ENCODE measurements around the gene KCNQ1.

The KCNQ1 gene

GRCh38 chr11:2701230-2701629 is 256.4 kb downstream of the KCNQ1 start:
- H3K9me3 ChIP-seq (ENCODE audit: control insufficient read depth, insufficient read depth, low read length), result no peaks in the 10 kb centered on the region
- peaks cover 52% of the 10 kb centered on the region for H3K27me3 ChIP-seq (ENCODE audit: control insufficient read depth, insufficient read depth, low read length)
- H3K4me3 ChIP-seq (ENCODE audit: low read depth, low read length), result no peak overlapping the region
- H3K36me3 ChIP-seq (ENCODE audit: control insufficient read depth, insufficient read depth, low read length), result no peaks in the 10 kb centered on the region
- H3K9ac ChIP-seq (ENCODE audit: low read depth, low read length), result no peak overlapping the region
- no peak overlapping the region for H3K27ac ChIP-seq (ENCODE audit: low read depth, low read length)
- H3K4me1 ChIP-seq (ENCODE audit: control insufficient read depth, insufficient read depth, low read length), result peaks cover 47% of the 10 kb centered on the region

- H3K4me3 ChIP-seq (ENCODE audit: low read depth, low read length), result no peak overlapping the region
- peaks cover 39% of the 10 kb centered on the region for H3K4me1 ChIP-seq (ENCODE audit: control insufficient read depth, insufficient read depth, low read length)
- H3K27ac ChIP-seq (ENCODE audit: low read depth, low read length), result no peak overlapping the region
- no peak overlapping the region for H3K9ac ChIP-seq (ENCODE audit: low read depth, low read length)
- H3K36me3 ChIP-seq (ENCODE audit: control insufficient read depth, insufficient read depth, low read length), result no peaks in the 10 kb centered on the region
- peaks cover 59% of the 10 kb centered on the region for H3K27me3 ChIP-seq (ENCODE audit: control insufficient read depth, insufficient read depth, low read length)
- H3K9me3 ChIP-seq (ENCODE audit: control insufficient read depth, insufficient read depth, low read length), result no peaks in the 10 kb centered on the region
Measured at GRCh38 chr11:2701898-2702434, 257.2 kb downstream of the KCNQ1 start.

DNA sequence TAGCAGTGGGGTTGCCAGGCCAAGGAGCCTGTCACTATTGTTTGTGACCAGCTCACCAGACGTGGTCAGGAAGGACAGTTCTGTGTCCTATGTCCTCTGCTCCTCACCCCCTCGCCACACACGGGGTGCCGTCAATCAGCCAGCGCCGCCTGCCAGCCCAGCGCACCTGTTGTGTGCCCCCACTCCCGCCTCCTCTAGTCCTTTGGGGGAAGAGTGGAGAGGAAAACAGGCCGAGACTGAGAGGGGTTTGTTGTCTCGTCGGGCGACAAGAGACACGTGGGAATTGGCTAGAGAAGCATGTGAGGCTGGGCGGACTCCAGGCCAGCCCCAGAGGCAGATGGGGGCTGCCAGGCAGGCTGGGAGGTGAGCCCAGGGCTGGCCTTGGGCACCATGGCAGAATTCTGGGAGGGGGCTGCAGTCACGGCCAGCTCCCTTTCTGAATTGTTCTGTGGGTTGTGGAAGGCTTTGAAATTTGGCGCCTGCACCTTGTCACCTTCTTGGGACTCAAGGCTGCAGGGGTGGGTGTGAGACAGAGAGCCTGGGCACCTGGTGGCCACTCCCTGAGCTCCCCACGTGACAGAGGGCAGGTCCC is 258.1 kb downstream of the KCNQ1 start:
- Histone ChIP-seq H3K9ac (ENCODE audit: low read depth, low read length) (no peak overlapping the region), H3K27ac (ENCODE audit: low read depth, low read length) (no peak overlapping the region), H3K9me3 (ENCODE audit: control insufficient read depth, insufficient read depth, low read length) (no peaks in the 10 kb centered on the region), H3K4me3 (ENCODE audit: low read depth, low read length) (no peak overlapping the region), H3K4me1 (ENCODE audit: control insufficient read depth, insufficient read depth, low read length) (peaks cover 30% of the 10 kb centered on the region), H3K27me3 (ENCODE audit: control insufficient read depth, insufficient read depth, low read length) (peaks cover 68% of the 10 kb centered on the region), H3K36me3 (ENCODE audit: control insufficient read depth, insufficient read depth, low read length) (no peaks in the 10 kb centered on the region)

- H3K36me3 ChIP-seq (ENCODE audit: control insufficient read depth, insufficient read depth, low read length), result no peaks in the 10 kb centered on the region
- peaks cover 25% of the 10 kb centered on the region for H3K4me1 ChIP-seq (ENCODE audit: control insufficient read depth, insufficient read depth, low read length)
- no peak overlapping the region for H3K9ac ChIP-seq (ENCODE audit: low read depth, low read length)
- no peak overlapping the region for H3K4me3 ChIP-seq (ENCODE audit: low read depth, low read length)
- H3K9me3 ChIP-seq (ENCODE audit: control insufficient read depth, insufficient read depth, low read length), result no peaks in the 10 kb centered on the region
- peaks cover 75% of the 10 kb centered on the region for H3K27me3 ChIP-seq (ENCODE audit: control insufficient read depth, insufficient read depth, low read length)
- H3K27ac ChIP-seq (ENCODE audit: low read depth, low read length), result no peak overlapping the region
Measured at GRCh38 chr11:2703363-2704141, 258.7 kb downstream of the KCNQ1 start.

GRCh38 chr11:2704356-2704755 is 259.5 kb downstream of the KCNQ1 start:
- H3K36me3 ChIP-seq (ENCODE audit: control insufficient read depth, insufficient read depth, low read length), result no peaks in the 10 kb centered on the region
- H3K9me3 ChIP-seq (ENCODE audit: control insufficient read depth, insufficient read depth, low read length), result no peaks in the 10 kb centered on the region
- no peak overlapping the region for H3K27ac ChIP-seq (ENCODE audit: low read depth, low read length)
- H3K4me1 ChIP-seq (ENCODE audit: control insufficient read depth, insufficient read depth, low read length), result peaks cover 25% of the 10 kb centered on the region
- no peak overlapping the region for H3K4me3 ChIP-seq (ENCODE audit: low read depth, low read length)
- peaks cover 80% of the 10 kb centered on the region for H3K27me3 ChIP-seq (ENCODE audit: control insufficient read depth, insufficient read depth, low read length)
- H3K9ac ChIP-seq (ENCODE audit: low read depth, low read length), result no peak overlapping the region

DNA sequence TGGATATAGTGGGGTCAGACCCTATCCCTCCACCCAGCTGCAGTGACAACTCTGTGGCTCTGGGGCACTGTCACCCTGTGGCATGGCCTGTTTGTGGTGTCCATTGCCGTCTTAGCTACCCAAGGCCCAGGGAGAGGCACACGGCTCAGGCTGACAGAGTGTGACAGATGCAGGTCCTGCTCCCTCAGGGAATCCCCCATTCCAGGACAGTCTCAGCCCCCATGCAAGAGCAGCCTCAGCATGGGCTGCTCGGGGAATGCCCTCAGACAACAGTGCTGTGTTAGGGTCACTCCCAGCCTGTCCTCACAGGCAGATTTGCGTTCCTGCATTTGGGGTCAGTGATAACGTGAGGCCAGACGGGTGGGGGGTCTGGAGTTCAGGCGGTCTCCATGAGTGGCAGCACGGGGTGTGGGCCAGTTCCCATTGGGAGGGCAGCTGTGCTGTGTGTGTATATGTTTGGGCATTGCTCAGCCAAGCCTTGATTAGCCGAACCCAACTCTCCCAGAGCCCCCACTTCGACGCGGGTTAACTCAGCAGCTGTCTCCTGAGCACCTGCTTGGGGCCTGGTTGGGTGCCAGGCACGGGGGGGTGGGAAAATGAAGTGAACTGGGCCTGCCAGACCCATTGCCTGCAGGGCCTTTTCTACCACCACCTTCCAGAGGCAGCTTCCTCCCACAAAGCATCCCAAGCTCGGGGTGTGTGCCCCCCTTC is 260.2 kb downstream of the KCNQ1 start:
- peaks cover 25% of the 10 kb centered on the region for H3K4me1 ChIP-seq (ENCODE audit: control insufficient read depth, insufficient read depth, low read length)
- H3K9ac ChIP-seq (ENCODE audit: low read depth, low read length), result no peak overlapping the region
- H3K36me3 ChIP-seq (ENCODE audit: control insufficient read depth, insufficient read depth, low read length), result no peaks in the 10 kb centered on the region
- no peak overlapping the region for H3K27ac ChIP-seq (ENCODE audit: low read depth, low read length)
- no peak overlapping the region for H3K4me3 ChIP-seq (ENCODE audit: low read depth, low read length)
- peaks cover 87% of the 10 kb centered on the region for H3K27me3 ChIP-seq (ENCODE audit: control insufficient read depth, insufficient read depth, low read length)
- H3K9me3 ChIP-seq (ENCODE audit: control insufficient read depth, insufficient read depth, low read length), result 0 out of 2 replicates have a peak, but pooled peaks cover 3% of the 10 kb centered on the region

GRCh38 chr11:2706321-2706720 is 261.5 kb downstream of the KCNQ1 start:
- Histone ChIP-seq H3K9ac (ENCODE audit: low read depth, low read length) (no peak overlapping the region), H3K4me3 (ENCODE audit: low read depth, low read length) (no peak overlapping the region), H3K9me3 (ENCODE audit: control insufficient read depth, insufficient read depth, low read length) (peaks cover 8% of the 10 kb centered on the region; the same call in 1 of the 2 replicates), H3K27me3 (ENCODE audit: control insufficient read depth, insufficient read depth, low read length) (peaks cover 86% of the 10 kb centered on the region), H3K36me3 (ENCODE audit: control insufficient read depth, insufficient read depth, low read length) (no peaks in the 10 kb centered on the region), H3K4me1 (ENCODE audit: control insufficient read depth, insufficient read depth, low read length) (peaks cover 19% of the 10 kb centered on the region), H3K27ac (ENCODE audit: low read depth, low read length) (no peak overlapping the region)

GRCh38 chr11:2707736-2708135 is 262.9 kb downstream of the KCNQ1 start:
- H3K4me3 ChIP-seq (ENCODE audit: low read depth, low read length), result no peak overlapping the region
- H3K36me3 ChIP-seq (ENCODE audit: control insufficient read depth, insufficient read depth, low read length), result no peaks in the 10 kb centered on the region
- peaks cover 14% of the 10 kb centered on the region for H3K4me1 ChIP-seq (ENCODE audit: control insufficient read depth, insufficient read depth, low read length)
- no peak overlapping the region for H3K9ac ChIP-seq (ENCODE audit: low read depth, low read length)
- peaks cover 8% of the 10 kb centered on the region; the same call in 1 of the 2 replicates for H3K9me3 ChIP-seq (ENCODE audit: control insufficient read depth, insufficient read depth, low read length)
- no peak overlapping the region for H3K27ac ChIP-seq (ENCODE audit: low read depth, low read length)
- peaks cover 86% of the 10 kb centered on the region for H3K27me3 ChIP-seq (ENCODE audit: control insufficient read depth, insufficient read depth, low read length)

DNA sequence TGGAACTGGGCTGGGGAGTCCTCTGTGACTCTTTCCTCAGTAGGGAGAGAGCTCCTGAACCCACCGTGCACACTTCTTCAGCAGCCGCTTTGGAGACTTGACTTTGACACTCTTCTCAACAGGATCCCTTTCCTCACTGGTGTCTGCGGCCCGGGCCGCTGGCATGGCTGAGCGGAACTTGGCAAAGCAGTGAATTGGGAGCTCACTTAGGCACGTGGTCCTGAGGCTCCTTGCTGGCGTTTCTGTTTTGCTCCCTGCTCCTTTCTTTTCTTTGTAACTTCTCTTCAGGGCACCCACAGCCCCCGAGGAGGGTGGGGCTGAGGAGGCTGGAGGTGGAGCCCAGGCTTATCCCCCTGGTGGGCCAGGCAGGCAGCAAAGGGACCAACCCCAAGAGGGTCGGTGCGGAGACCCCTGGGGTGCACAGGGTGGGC is 263.4 kb downstream of the KCNQ1 start:
- Histone ChIP-seq H3K4me3 (ENCODE audit: low read depth, low read length) (no peak overlapping the region), H3K9ac (ENCODE audit: low read depth, low read length) (no peak overlapping the region), H3K27ac (ENCODE audit: low read depth, low read length) (no peak overlapping the region), H3K9me3 (ENCODE audit: control insufficient read depth, insufficient read depth, low read length) (peaks cover 8% of the 10 kb centered on the region; the same call in 1 of the 2 replicates), H3K36me3 (ENCODE audit: control insufficient read depth, insufficient read depth, low read length) (no peaks in the 10 kb centered on the region), H3K4me1 (ENCODE audit: control insufficient read depth, insufficient read depth, low read length) (peaks cover 10% of the 10 kb centered on the region), H3K27me3 (ENCODE audit: control insufficient read depth, insufficient read depth, low read length) (peaks cover 87% of the 10 kb centered on the region)

DNA sequence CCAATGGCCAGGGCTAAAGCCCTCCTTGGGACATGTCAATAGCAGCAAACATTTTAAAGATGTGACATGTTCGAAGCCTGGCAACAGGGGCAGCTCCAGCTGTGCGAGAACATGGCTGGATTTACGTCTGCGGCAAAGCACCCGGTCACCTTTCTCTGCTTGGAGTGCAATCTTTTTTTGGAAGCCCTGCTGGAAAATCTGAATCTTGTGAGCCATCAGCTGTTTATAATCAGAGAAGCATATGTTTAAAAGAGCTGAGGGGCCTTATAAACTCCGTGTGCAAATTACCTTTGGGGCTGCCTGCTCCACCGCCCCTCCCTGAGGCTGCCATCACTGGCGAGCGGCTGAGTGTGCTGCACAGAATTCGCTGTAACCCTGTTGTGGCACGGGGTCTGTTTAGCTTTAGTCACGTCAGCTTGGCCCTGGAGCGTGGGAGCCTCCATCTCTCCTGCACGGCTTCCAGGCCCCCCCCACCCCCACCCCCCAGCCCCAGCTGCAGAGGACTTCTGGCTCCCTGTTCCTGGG is 264.0 kb downstream of the KCNQ1 start:
- Histone ChIP-seq H3K27me3 (ENCODE audit: control insufficient read depth, insufficient read depth, low read length) (peaks cover 87% of the 10 kb centered on the region), H3K9ac (ENCODE audit: low read depth, low read length) (no peak overlapping the region), H3K27ac (ENCODE audit: low read depth, low read length) (no peak overlapping the region), H3K36me3 (ENCODE audit: control insufficient read depth, insufficient read depth, low read length) (no peaks in the 10 kb centered on the region), H3K4me3 (ENCODE audit: low read depth, low read length) (no peak overlapping the region), H3K4me1 (ENCODE audit: control insufficient read depth, insufficient read depth, low read length) (peaks cover 3% of the 10 kb centered on the region), H3K9me3 (ENCODE audit: control insufficient read depth, insufficient read depth, low read length) (peaks cover 8% of the 10 kb centered on the region; the same call in 1 of the 2 replicates)
